Thoracic aorta (tissue), 2 donors: ENCODE data around the gene GSTM1. TPM values are rescaled to one million over a fixed set of nuclear protein-coding genes. Genes with fewer than 3 reads are reported as not detected.
"Not testable (repeated sequence)": the region's sequence is repeated elsewhere in the genome, so short reads cannot be mapped to it uniquely, and the experiment has no call there.

ENCODE experiments used
- ATAC-seq: fragments of 150-250 bp; one replicate; pipeline ENCODE4 v1.8.0; 2017; ENCODE audit warnings: low read depth; ENCODE audit not compliant: insufficient number of reproducible peaks, low FRiP score
- DNase-seq: peaks from one replicate; pipeline ENCODE4 v3.0.0-alpha.2; 2020; ENCODE audit warnings: low spot score
- H3K27ac ChIP-seq, 2 donors: fragments of 200-600 bp; sonication (generic); 1 replicate in 1 of 2; 2 replicates in 1 of 2; pipeline ENCODE4 v1.5.1; 2016; ENCODE audit warnings: mild to moderate bottlenecking in 2 of 2, moderate library complexity in 2 of 2
- H3K27me3 ChIP-seq: fragments of 200-600 bp; sonication (generic); replicated peaks from 2 replicates; pipeline ENCODE4 v1.6.0; 2016; ENCODE audit warnings: mild to moderate bottlenecking; ENCODE audit not compliant: insufficient read depth
- H3K36me3 ChIP-seq: fragments of 200-600 bp; sonication (generic); one replicate; pipeline ENCODE4 v1.5.1; 2016
- H3K4me1 ChIP-seq, 2 donors: fragments of 200-600 bp; sonication (generic); 1 replicate in 1 of 2; 2 replicates in 1 of 2; pipeline versions ENCODE4 v1.5.1 to v1.6.0; 2016; ENCODE audit warnings: low read depth in 2 of 2, mild to moderate bottlenecking in 1 of 2; ENCODE audit not compliant: control insufficient read depth in 1 of 2
- H3K4me3 ChIP-seq: fragments of 200-600 bp; sonication (generic); 2 replicates; pipeline ENCODE4 v1.5.1; 2016; ENCODE audit warnings: mild to moderate bottlenecking
- H3K9me3 ChIP-seq: fragments of 200-600 bp; sonication (generic); 2 replicates; pipeline ENCODE4 v1.5.1; 2016
- total RNA-seq, 2 donors: library from RNA; depleted of rRNA; stranded (reverse); fragments of >200 nt; gene quantifications; one replicate each; pipeline versions ENCODE4 v1.1.0 to v1.2.3, GENCODE V29; 2016
- TF ChIP-seq, protein P1 (sequence below): fragments of 200-600 bp; sonication (generic); IDR thresholded peaks from one replicate; pipeline ENCODE4 v1.5.1; 2019; ENCODE audit warnings: antibody characterized with exemption

The GSTM1 gene
- total RNA-seq, 2 donors from 2014 or later: not detected

DNA sequence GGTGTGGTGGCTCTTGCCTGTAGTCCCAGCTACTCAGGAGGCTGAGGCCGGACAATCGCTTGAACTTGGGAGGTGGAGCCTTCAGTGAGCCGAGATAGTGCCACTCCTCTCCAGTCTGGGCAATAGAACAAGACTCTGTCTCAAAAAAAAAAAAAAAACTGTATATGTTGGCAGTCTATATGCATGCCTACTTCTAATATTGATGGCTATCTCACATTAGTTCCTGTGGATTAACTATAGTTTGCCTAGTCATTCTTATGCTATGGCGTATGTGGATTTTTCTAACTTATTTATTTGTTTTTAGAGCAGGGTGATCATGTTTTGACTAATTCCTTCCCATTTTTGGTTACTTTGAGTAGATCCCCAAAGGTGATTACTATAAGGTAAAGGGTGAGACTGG is 9.4 kb downstream of the GSTM1 start:
- Histone ChIP-seq H3K4me1 (no peaks in the 10 kb centered on the region), H3K27me3 (no peaks in the 10 kb centered on the region), H3K27ac (no peak overlapping the region), H3K9me3 (no peaks in the 10 kb centered on the region), H3K36me3 (no peaks in the 10 kb centered on the region), H3K4me3 (no peak overlapping the region)
- no peak for ATAC-seq
- TF ChIP-seq, protein P1, sequence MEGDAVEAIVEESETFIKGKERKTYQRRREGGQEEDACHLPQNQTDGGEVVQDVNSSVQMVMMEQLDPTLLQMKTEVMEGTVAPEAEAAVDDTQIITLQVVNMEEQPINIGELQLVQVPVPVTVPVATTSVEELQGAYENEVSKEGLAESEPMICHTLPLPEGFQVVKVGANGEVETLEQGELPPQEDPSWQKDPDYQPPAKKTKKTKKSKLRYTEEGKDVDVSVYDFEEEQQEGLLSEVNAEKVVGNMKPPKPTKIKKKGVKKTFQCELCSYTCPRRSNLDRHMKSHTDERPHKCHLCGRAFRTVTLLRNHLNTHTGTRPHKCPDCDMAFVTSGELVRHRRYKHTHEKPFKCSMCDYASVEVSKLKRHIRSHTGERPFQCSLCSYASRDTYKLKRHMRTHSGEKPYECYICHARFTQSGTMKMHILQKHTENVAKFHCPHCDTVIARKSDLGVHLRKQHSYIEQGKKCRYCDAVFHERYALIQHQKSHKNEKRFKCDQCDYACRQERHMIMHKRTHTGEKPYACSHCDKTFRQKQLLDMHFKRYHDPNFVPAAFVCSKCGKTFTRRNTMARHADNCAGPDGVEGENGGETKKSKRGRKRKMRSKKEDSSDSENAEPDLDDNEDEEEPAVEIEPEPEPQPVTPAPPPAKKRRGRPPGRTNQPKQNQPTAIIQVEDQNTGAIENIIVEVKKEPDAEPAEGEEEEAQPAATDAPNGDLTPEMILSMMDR: no peak
- no peak for DNase-seq

DNA sequence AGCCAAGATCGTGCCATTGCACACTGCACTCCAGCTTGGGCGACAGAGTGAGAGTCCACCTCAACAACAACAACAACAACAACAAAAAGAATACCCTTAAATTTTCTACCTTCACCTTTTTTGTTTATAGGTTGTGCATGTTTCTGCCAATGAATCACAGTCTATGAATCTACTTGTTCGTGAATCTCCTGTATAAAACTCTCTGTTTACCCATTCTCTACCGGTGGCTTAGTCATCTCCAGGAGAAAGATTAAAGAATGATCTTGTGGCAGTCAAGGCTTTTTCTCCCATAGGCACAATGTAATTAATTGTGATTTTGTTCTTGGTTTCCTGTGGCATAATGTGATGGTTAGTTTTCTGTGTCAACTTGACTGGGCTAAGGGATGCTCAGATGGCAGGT is 10.2 kb downstream of the GSTM1 start:
- not testable (repeated sequence) for DNase-seq, H3K4me3 ChIP-seq, H3K9me3 ChIP-seq, H3K36me3 ChIP-seq, ATAC-seq, H3K27me3 ChIP-seq, H3K27ac ChIP-seq, H3K4me1 ChIP-seq

GRCh38 chr1:109702940-109703339 is 15.3 kb downstream of the GSTM1 start:
- not testable (repeated sequence) for H3K36me3 ChIP-seq, H3K27me3 ChIP-seq, ATAC-seq, H3K9me3 ChIP-seq, H3K4me3 ChIP-seq, DNase-seq, H3K4me1 ChIP-seq, H3K27ac ChIP-seq

- ATAC-seq (no peak), DNase-seq (no peak)
- no peaks in the 10 kb centered on the region for H3K36me3 ChIP-seq
- no peaks in the 10 kb centered on the region for H3K27me3 ChIP-seq
- no peak overlapping the region for H3K27ac ChIP-seq
- TF ChIP-seq, protein P1: no peak
- no peaks in the 10 kb centered on the region for H3K9me3 ChIP-seq
- no peaks in the 10 kb centered on the region for H3K4me1 ChIP-seq
- H3K4me3 ChIP-seq: no peak overlapping the region
Observed at GRCh38 chr1:109704173-109704572, 16.6 kb downstream of the GSTM1 start.

GRCh38 chr1:109705411-109705810 is 17.8 kb downstream of the GSTM1 start:
- Histone ChIP-seq H3K4me3 (no peak overlapping the region), H3K27ac (no peak overlapping the region), H3K36me3 (no peaks in the 10 kb centered on the region), H3K4me1 (no peaks in the 10 kb centered on the region), H3K27me3 (no peaks in the 10 kb centered on the region), H3K9me3 (no peaks in the 10 kb centered on the region)
- TF ChIP-seq, protein P1: no peak
- ATAC-seq (no peak), DNase-seq (no peak)

GRCh38 chr1:109708949-109709348 is 21.3 kb downstream of the GSTM1 start:
- not testable (repeated sequence) for H3K27me3 ChIP-seq, H3K9me3 ChIP-seq, H3K27ac ChIP-seq, DNase-seq, H3K36me3 ChIP-seq, H3K4me1 ChIP-seq, ATAC-seq, H3K4me3 ChIP-seq

DNA sequence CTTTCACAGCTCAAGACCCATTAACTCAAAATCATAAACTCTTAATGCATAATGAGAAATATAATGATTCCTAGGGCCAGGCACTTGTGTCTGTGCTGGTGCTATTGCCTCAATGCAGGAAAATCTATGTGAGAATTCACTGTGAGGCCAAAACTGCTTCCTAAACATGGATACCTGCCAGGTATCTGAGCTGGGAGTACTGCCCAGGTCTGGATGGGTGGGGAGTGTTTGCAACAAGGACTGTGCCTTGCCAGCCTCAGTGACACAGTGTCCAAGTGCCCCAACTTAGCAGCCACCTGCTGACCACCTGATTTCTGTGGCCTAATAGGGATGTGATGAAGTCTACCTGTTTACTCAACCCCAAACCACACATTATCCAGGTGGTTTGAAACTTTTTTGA is 22.2 kb downstream of the GSTM1 start:
- not testable (repeated sequence) for H3K27ac ChIP-seq, H3K27me3 ChIP-seq, ATAC-seq, H3K4me3 ChIP-seq, H3K36me3 ChIP-seq, H3K9me3 ChIP-seq, DNase-seq, H3K4me1 ChIP-seq

DNA sequence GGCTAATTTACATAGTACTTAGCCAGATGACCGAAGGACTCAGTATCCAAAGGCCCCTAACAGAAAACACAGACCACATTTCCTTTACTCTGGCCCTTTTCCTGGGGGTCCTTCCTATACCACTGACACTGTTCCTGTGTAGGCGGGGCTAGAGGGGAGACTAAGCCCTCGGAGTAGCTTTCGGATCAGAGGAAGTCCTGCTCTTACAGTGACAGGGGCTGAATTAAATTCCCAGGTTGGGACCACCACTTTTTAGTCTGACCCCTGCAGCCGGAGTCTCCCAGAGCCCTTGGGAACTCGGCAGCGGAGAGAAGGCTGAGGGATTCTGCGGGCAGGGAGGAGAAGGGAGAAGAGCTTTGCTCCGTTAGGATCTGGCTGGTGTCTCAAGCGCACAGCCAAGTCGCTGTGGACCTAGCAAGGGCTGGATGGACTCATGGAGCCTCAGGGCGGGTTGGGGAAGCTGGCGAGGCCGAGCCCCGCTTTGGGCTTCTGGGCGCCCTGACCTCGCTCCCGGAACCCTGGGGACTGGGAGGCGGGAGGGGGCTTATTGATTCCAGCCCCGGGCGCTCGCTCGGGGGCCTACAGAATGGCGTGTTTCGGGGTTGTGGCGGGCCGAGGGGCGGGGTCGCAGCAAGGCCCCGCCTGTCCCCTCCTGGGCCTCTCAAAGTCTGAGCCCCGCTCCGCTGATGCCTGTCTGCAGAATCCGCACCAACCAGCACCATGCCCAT is 24.1 kb downstream of the GSTM1 start, which contains the start of gene GSTM5:
Gene GSTM5 (plus strand): TSS at position 659 of the 728 bp plus-strand sequence. CDS start 62 bp downstream, at position 721.
- ATAC-seq, H3K27ac ChIP-seq, H3K9me3 ChIP-seq, H3K4me1 ChIP-seq, H3K36me3 ChIP-seq, DNase-seq, H3K27me3 ChIP-seq: not testable (repeated sequence)
- H3K4me3 ChIP-seq: peak within 1 kb of the TSS; percentile 46
